GM21529 (cell line): Measurements from ENCODE around the gene TNRC18.

Experiments
- ATAC-seq: cut with Tn5 transposase; IDR thresholded peaks from one replicate; pipeline ENCODE4 v1.9.1; 2021; ENCODE audit not compliant: unreplicated experiment

TNRC18 gene

GRCh38 chr7:5429857-5430611, 6.4 kb upstream of the TNRC18 start:
- ATAC-seq, result no peak

- no peak for ATAC-seq
Observed at GRCh38 chr7:5429253-5429856, 5.7 kb upstream of the TNRC18 start.

GRCh38 chr7:5428478-5429252, 5.0 kb upstream of the TNRC18 start:
- no peak for ATAC-seq

- no peak for ATAC-seq
Observed at GRCh38 chr7:5426226-5426475, 2.5 kb upstream of the TNRC18 start.

- no peak for ATAC-seq
Observed at GRCh38 chr7:5425507-5426225, 2.0 kb upstream of the TNRC18 start.

- no peak for ATAC-seq
Observed at GRCh38 chr7:5424749-5425506, 1.3 kb upstream of the TNRC18 start.

GRCh38 chr7:5423976-5424748, 528 bp upstream of the TNRC18 start:
- no peak for ATAC-seq

- no peak for ATAC-seq
Observed at GRCh38 chr7:5422396-5423305, 983 bp downstream of the TNRC18 start.

- ATAC-seq, result no peak
Observed at GRCh38 chr7:5421714-5422395, 1.8 kb downstream of the TNRC18 start.

- ATAC-seq, result no peak
Observed at GRCh38 chr7:5420881-5421713, 2.5 kb downstream of the TNRC18 start.

- no peak for ATAC-seq
Observed at GRCh38 chr7:5420067-5420880, 3.4 kb downstream of the TNRC18 start.

GRCh38 chr7:5419539-5420066, 4.0 kb downstream of the TNRC18 start:
- no peak for ATAC-seq

- ATAC-seq, result no peak
Observed at GRCh38 chr7:5418285-5418582, 5.4 kb downstream of the TNRC18 start.

- no peak for ATAC-seq
Observed at GRCh38 chr7:5417106-5418071, 6.2 kb downstream of the TNRC18 start.

- no peak for ATAC-seq
Observed at GRCh38 chr7:5414916-5415315, 8.7 kb downstream of the TNRC18 start.

- ATAC-seq, result no peak
Observed at GRCh38 chr7:5413449-5413786, 10.2 kb downstream of the TNRC18 start.
